ENCODE measurements around the gene CEP152.

CEP152 gene

GRCh38 chr15:48754011-48754410, 56.9 kb downstream of the CEP152 start:
- no peak overlapping the region for H3K4me3 ChIP-seq (ENCODE audit: low read depth, low read length)
- TF ChIP-seq CTCF (IDR thresholded peaks at IDR 0.05; ENCODE audit: low read depth, low read length) = no peak

- TF ChIP-seq CTCF (IDR thresholded peaks at IDR 0.05; ENCODE audit: low read depth, low read length) = no peak
These were observed 59.3 kb downstream of the CEP152 start for GRCh38 chr15:48751595-48751994.

GRCh38 chr15:48748535-48748934, 62.3 kb downstream of the CEP152 start:
- H3K4me3 ChIP-seq (ENCODE audit: low read depth, low read length) = no peak overlapping the region

More at GRCh38 chr15:48751595-48751994, 59.3 kb downstream of the CEP152 start:
- no peak overlapping the region for H3K4me3 ChIP-seq (ENCODE audit: low read depth, low read length)

GRCh38 chr15:48733615-48734014, 77.3 kb downstream of the CEP152 start:
- no peak for TF ChIP-seq CTCF (IDR thresholded peaks at IDR 0.05; ENCODE audit: low read depth, low read length)
- H3K4me3 ChIP-seq (ENCODE audit: low read depth, low read length) = no peak overlapping the region

More at GRCh38 chr15:48748535-48748934, 62.3 kb downstream of the CEP152 start:
- no peak for TF ChIP-seq CTCF (IDR thresholded peaks at IDR 0.05; ENCODE audit: low read depth, low read length)

GRCh38 chr15:48730506-48730905, 80.4 kb downstream of the CEP152 start:
- H3K4me3 ChIP-seq (ENCODE audit: low read depth, low read length) = no peak overlapping the region
- no peak for TF ChIP-seq CTCF (IDR thresholded peaks at IDR 0.05; ENCODE audit: low read depth, low read length)

GRCh38 chr15:48723969-48724368, 86.9 kb downstream of the CEP152 start:
- H3K4me3 ChIP-seq (ENCODE audit: low read depth, low read length) = no peak overlapping the region
- TF ChIP-seq CTCF (IDR thresholded peaks at IDR 0.05; ENCODE audit: low read depth, low read length) = no peak

GRCh38 chr15:48722764-48723661, 87.9 kb downstream of the CEP152 start:
- no peak overlapping the region for H3K4me3 ChIP-seq (ENCODE audit: low read depth, low read length)
- no peak for TF ChIP-seq CTCF (IDR thresholded peaks at IDR 0.05; ENCODE audit: low read depth, low read length)

Data from WI38 (cell line).